HG03521 (cell line): ENCODE data around the gene GTF2H4.
"Not testable (repeated sequence)": the region's sequence is repeated elsewhere in the genome, so short reads cannot be mapped to it uniquely, and the experiment has no call there.

ENCODE experiments used
- ATAC-seq: cut with Tn5 transposase; IDR thresholded peaks from one replicate; pipeline ENCODE4 v1.9.1; 2021; ENCODE audit warnings: mild to moderate bottlenecking, moderate library complexity; ENCODE audit not compliant: unreplicated experiment

Gene GTF2H4

DNA sequence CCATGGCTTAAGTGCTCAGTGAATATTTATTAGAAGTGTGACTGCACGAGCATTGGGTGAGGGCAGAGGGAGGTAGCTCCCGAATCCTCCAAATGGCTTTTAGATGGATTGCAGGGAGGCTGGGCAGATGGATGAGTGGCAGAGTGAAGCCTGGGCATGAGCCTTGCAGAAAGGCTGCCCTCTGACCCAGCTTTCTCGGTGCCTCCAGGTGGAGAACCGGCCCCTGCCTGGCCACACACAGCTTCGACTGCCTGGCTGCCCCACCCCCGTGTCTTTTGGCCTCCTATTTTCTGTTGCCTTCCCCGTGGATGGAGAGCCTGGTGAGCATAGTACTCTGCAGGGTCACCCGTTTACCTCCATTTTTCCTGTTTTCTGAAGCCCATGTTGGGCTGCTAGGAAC is 9.5 kb downstream of the GTF2H4 start:
- no peak for ATAC-seq

DNA sequence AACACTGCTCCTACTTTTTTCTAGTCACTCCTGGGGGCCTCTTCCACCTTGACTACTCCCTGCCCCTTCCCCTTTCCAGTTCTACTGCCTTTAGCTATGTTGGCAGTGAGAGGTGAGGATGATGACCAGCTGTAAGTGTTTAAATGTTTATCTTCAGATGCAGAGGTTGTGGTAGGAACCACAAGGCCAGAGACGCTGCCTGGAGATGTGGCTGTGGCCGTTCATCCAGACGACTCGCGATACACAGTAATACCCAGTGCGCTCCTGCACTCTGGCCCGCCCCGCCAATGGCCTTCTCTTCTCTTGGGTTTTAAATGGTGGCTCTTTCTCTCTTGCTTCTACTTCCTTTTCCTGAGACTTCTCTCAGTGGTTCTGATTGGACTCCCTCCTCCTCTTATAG is 10.7 kb downstream of the GTF2H4 start:
- no peak for ATAC-seq

DNA sequence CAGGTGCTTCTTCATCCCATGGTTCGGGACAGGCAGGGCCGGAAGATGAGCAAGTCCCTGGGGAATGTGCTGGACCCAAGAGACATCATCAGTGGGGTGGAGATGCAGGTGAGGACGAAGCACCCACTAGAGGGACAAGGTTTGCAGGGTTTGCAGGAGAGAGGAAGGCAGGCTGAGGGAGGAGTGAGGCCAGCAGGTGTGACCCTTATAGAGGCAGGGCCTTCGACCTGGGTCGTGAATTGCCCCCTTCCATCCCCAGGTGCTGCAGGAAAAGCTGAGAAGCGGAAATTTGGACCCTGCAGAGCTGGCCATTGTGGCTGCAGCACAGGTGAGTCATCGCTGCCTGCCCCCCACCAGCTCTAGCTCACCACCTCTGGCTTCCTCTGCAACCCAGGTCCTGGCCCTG is 14.4 kb downstream of the GTF2H4 start:
- ATAC-seq: no peak

DNA sequence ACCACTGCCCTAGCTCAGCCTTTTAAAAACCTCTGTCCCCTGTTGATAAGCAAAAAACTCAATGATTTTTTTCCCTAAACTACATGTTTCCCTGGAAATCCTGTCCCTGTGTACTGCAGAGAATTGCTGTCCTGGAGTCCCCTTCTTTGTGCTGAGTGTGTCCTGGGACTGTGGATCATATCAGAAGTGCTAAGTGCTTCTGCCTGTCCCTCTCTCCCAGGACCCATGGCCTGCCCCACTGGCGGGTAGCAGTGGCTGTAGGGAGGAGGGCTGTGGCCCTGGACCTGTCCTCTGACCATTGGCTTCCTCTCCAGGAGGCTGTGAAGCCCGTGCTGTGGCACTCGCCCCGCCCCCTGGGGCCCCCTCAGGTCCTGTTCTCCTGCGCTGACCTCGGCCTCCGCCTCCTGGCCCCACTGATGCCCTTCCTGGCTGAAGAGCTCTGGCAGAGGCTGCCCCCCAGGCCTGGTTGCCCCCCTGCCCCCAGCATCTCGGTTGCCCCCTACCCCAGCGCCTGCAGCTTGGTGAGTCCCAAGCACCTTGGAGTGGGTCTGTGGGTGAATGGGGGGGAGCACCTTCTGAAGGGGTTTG is 16.1 kb downstream of the GTF2H4 start:
- ATAC-seq: not testable (repeated sequence)

DNA sequence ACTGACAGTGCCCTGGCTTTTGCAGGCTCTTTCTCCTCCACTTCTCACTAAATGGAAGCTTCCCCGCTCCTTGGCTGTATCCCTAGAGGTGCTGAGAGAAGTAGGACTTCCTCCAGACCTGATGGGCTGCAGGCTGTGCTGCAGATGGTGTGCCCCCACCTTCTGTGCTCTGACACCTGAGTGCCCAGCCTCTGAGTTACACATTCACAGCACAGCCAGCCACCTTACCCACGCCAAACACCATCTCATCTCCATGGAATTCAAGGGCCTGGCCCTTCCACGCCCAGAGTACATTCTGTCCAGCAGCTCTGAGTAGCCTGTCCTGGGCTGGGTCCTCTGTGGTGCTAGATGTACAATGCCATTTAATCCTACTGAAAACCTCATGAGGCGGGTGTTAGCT is 18.6 kb downstream of the GTF2H4 start:
- ATAC-seq: no peak

DNA sequence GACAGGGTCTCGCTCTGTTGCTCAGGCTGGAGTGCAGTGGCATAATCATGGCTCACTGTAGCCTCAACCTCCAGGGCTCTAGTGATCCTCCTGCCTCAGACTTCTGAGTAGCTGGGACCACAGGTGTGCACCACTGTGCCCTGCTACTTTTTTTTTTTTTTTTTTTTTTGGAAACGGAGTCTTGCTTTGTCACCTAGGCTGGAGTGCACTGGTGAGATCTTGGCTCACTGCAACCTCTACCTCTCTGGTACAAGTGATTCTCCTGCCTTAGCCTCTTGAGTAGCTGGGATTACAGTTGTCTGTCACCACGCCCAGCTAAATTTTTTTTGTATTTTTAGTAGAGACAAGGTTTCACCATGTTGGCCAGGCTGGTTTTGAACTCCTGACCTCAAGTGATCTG is 19.1 kb downstream of the GTF2H4 start:
- ATAC-seq: not testable (repeated sequence)

DNA sequence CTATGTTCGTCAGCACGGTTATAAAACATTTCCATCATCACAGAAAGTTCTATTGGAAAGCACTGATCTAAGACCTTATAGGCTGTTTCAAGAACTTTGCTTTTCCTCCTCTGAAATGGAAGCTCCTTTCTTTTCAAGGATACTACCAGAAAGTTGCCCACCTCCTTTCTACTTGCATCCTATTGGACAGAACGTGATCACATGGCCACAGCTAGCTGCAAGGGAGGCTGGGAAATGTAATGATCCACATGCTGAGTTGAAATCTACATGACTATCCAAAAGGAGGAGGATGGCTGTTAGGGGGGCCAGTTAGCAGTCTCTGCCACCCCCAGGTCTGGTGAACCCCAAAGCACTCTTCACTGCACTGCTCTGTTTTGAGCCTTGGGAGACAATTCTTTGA is 20.7 kb downstream of the GTF2H4 start:
- no peak for ATAC-seq

DNA sequence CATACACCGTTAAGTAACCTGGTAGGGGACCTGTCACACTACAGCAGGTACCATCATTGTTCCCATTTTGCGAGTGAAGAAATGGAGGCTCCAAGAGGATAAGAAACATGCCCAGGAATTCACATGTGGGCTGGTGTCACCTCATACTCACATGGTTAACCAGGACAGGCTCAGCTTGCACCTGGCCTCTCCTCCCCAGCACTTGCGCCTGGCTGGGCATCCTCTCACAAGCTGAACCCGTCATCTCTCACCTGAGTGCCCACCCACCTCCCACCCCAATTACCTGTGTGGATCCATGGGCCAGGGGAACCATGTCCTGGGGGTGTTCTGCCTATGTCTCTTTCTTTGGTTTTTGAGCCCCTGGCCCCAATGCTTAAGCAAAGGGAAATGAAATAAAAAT is 22.5 kb downstream of the GTF2H4 start:
- ATAC-seq: no peak

DNA sequence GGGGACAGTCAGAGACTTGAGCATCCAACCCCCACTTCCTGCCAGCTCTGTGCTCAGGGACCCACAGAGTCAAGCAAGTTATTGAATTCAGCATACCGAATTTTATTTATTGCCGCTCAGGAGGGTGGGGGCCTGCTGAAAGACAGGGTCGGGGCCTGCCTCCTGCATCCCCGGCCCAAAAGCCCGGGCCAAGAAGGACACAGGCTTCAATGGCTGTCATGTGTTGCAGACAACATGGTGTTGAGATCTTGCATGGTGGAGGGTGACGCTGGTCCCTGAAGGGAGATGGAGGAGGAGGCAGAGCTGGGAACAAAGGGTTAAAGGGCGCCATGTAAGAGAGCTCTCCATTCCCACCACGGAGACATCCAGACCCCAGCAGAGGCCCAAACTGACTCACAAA is 23.3 kb downstream of the GTF2H4 start:
- ATAC-seq: no peak

DNA sequence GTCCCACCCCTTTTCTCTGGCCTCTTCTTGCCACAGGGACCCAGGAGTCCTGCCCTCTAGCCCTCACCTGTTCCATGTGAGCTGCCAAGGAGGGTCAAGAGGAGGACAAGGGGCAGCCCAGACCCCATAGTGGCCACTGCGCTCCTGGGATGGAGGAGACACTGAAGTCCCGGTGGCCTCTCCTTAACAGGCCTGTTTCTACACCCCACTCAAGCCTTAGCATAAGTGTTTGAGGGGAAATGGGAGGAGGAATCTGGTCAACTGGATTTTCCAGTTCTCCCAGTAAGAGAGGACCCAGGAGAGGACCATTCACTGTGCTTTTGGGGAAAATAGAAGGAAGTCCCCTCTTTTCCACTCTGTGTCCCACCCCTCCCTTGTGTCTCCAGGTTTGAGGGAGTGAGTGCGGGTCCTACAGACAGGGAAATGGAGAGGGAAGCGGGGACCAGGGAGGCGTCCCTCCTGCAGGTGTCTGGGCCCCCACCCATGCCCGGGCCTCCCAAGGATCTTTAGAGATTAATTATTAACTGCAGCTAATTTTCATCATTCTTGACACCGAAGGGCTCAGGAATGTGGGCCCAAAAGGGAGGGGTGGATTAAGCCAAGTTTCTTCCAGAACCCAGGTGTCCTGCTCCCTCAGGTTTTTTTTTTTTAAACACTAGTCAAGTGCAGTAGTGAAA is 24.1 kb downstream of the GTF2H4 start, which contains the start of gene SFTA2:
Gene SFTA2, minus strand, starts transcription at position 202 of the 677 bp plus-strand sequence. Its CDS starts 74 bp downstream, at position 128.
- ATAC-seq: no peak

DNA sequence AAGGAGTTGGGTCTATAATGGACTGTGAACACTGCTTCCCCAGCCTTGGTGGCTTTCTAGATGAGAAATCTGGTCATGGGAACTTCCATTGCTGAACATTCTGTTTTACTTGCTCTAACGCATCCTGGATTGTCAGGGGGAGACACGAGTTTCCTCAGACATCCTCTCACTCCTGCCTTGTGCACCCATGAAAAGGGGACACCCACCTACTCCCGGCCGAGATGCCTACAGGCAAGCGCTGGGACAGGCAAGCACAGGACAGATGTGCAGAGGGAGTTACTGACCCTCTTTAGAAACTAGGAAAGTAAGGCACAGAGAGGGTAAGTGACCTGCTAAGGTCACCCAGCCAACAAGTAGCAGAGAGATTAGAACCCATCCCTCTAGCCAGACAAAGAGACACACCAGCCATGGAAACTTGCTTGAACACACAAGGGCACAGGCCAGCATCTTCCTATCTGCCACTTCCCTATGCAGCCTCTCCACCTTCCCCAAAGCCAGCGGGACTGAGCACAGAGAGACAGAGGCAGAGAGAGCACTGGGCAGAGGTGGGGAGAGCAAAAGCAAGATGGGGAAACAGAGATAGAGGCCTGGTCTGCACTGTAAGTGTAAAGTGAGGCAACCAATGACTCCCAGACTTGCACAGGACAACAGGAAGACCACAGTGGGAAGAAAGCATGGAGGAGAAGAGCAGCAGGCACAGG is 24.8 kb downstream of the GTF2H4 start:
- no peak for ATAC-seq

DNA sequence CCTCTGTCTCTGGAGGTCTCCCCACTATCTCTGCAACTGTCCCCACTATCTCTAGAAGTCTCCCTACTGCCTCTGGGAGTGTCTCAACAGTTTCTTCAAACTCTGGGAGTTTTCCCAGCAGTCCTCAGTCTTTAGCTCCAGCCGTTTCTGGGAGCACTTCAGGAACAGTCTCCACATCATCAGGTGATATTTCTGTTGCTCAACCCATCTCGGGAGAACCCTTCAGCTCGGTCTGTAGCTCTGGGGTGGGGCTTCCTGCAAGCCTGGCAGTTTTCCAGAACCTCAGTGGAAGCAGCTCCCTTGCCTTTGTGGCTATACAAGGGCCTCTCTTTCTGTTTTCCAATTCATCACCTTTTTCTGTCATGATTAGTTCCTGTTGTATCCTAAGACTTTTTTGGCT is 27.0 kb downstream of the GTF2H4 start:
- no peak for ATAC-seq

DNA sequence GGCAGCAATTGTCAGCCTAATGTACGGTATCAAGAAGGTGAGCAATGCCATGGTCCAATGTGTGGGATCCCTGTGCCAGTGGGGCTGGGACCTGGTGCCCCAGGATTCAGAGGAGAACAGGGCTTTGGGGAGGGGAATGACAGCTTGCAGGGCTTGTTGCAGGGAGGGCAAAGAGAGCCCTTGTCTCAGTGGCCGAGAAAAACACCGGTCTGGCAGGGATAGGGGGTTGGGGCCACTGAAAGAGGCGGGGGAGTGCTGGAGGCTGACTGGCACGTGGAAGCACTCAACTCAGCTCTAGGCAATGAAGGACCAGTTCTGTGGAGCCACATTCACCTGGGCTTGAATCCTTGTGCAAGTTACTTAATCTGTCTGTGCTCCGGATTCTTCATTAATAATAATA is 29.3 kb downstream of the GTF2H4 start:
- ATAC-seq: no peak

DNA sequence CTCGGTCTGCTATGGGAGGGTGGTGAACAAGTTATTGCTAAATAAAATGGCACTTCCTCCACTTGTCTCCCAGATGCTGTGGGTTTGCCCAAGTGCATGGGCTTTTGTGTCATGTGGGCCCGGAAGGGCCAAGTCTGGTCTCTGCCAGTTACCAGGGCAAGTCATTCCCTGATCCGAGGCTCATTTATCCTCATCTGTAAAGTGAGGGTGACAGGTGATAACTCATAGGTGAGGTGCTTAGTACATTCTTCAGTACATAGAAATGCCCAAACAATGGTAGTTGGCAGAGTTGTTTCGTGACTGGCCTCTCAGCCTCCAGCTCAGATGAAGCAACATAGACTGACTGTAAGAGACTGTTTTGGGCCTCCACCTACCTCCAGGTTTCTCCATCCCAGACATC is 30.7 kb downstream of the GTF2H4 start:
- no peak for ATAC-seq

DNA sequence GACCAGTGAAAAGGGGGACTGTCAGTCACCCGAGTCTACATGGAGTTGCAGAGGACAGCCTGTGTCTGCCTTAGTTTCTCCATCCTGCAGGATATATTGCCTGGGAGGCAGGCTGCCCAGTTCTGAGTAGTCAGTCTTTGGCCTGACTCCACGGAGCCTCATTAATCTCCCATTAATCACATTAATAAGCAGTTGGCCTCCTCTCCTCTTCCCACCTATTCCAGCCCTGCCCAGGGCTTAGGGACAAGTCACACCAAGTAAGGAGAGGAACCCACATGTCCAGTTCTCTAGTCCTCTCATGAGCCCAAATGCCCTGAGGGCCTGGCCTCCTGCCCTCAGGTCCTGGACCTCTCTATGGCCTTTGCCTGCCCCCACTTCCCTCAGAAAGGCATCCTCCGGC is 31.5 kb downstream of the GTF2H4 start:
- ATAC-seq: no peak

DNA sequence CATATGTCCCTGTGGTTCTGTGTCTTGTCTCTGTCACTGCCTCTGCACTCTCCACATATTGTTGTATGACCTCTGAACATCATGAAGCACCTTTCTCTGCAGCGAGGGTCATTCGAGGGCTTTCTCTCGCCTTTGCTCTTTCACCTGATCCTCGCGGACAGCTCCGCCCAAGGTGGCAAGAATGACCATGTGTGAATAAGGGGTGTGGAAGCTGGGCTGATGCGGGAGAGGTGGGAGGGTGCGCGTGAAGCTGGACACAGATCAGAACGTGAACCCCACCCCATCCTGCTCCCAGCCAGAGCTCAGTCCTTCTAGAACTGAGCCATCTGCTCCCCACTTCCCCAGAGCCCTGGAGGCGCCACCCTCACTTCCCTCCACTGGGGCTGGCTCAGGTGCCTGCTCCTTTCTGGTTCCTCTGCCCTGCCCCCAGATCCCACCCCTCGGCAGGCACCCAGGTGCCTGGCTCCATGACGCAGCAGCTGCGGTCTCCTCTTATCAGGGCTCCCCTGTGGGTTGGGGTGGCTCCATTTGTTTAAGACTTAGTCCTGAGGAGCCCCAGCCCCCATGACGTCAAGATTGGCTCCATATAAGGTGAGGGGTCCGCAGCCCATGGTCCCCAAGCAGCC is 32.5 kb downstream of the GTF2H4 start, which contains the start of gene MUCL3:
Gene MUCL3, plus strand, starts transcription at position 613 of the 626 bp plus-strand sequence. CDS start 27 bp downstream, outside the sequence.
- ATAC-seq: no peak

DNA sequence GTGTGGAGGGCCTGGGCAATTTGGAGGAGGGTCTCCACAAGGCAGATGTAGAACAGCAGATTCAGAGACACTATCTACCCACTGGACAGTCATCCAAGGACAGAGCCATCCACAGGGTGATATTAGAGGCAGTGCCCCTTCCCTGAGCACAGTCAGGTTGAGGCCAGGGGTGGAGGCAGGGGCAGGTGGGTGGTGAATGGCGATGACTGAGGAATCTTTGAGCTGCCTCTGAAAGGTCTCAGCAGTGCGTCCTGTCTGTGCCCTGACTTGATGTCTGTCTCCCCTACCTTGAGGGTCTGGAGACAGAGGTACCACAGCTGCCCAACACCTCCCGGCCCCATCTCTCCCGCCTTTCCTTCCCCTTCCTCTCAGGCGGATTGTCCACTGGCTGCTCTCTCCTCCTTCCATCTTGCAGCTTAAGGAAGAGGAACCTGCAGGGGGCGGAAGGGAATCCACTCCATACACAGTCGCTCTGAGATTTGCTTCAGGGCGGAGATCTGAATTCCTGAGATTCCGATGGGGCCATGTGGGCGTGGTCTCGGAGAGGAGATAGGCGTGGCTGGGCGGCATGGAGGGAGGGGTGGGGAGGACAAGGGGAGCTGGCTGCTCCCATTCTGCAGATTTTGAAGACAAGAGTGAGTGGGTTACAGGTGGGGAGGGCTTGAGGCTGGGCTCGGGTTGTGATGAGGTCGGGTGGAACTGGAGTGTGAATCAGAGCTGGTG is 34.5 kb downstream of the GTF2H4 start:
- ATAC-seq: no peak

DNA sequence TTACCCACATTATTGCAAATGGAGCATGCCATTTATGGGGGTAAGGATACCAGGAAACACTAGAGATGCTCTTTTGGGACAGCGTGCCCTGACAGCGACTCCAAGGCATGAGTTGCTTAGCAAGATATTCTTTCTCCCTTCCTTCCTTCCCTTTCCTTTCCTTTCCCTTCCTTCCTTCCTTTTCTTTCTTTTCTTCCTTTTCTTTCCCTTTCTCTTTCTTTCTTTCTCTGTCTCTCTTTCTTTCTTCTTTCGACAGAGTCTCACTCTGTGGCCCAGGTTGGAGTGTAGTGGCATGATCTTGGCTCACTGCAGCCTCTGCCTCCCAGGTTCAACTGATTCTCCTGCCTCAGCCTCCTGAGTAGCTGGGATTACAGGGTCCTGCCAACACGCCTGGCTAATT is 36.0 kb downstream of the GTF2H4 start:
- no peak for ATAC-seq

DNA sequence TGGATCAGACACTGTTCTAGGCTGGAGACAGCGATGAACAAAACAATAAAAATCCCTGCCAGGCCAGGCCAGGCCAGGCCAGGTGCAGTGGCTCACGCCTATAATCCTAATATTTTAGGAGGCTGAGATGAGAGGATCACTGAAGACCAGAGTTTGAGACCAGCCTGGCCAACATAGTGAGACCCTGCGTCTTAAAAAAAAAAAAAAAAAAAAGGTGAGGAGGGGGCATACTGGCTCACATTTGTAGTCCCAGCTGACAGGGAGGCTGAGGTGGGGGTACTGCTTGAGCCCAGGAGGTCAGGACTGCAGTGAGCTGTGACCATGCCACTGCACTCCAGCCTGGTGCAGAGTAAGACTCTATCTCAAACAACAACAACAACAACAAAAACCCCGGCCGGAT is 37.3 kb downstream of the GTF2H4 start:
- ATAC-seq: no peak

DNA sequence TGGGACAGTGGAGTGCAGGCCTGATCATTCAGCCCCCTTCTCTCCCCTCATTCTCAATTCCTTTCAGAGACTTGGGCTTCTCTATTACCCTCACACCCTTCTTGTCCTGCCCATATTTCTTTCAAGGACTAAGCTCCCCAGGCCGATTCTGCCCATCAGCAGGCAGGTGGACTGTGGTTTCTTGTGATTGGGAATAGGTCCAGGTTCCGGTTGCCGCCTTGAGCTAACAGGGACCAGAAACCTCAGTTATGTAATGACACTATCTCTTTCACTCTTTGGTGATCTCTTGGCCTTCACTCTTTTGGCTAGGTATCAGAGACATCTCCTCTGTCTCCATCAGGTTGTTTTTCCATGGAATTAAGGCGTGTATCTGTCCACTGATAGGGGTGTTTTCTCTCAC is 39.2 kb downstream of the GTF2H4 start:
- no peak for ATAC-seq

DNA sequence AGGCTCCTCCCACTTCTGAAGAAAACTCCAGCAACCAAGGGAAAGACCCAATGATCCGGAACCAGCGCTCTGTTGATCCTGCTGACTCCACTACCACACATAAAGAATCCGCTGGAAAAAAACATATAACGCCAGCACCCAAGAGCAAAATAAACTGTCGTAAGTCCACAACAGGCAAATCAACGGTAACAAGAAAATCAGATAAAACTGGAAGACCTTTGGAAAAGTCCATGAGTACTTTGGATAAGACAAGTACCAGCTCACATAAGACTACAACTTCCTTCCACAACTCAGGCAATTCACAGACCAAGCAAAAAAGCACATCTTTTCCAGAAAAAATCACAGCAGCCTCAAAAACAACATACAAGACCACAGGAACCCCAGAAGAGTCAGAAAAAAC is 40.8 kb downstream of the GTF2H4 start:
- no peak for ATAC-seq
